H9 (cell line): ENCODE results near the gene CEP83. TPM values are rescaled to one million over a fixed set of nuclear protein-coding genes. Genes with fewer than 3 reads are reported as not detected.
A peak's percentile ranks its signal among the peaks of the same experiment; 100 is the strongest.

Experiments
- DNase-seq: peaks from one replicate; pipeline ENCODE4 v3.0.0-alpha.2; 2017
- H2AFZ ChIP-seq: one replicate; pipeline ENCODE4 v1.6.1; 2013; ENCODE audit warnings: mild to moderate bottlenecking, low read length, control low read depth, moderate library complexity
- H2AK5ac ChIP-seq: 2 replicates; pipeline ENCODE4 v1.6.1; 2013; ENCODE audit warnings: low read length, control low read depth, mixed read lengths; ENCODE audit not compliant: insufficient read length
- H2BK120ac ChIP-seq: one replicate; pipeline ENCODE4 v1.6.1; 2013; ENCODE audit warnings: low read depth, mild to moderate bottlenecking, low read length, control low read depth, inconsistent platforms; ENCODE audit not compliant: poor library complexity, severe bottlenecking
- H2BK12ac ChIP-seq: 2 replicates; pipeline ENCODE4 v1.6.1; 2013; ENCODE audit warnings: low read length, control low read depth, mixed read lengths, low read depth; ENCODE audit not compliant: insufficient read length
- H2BK15ac ChIP-seq: 2 replicates; pipeline ENCODE4 v1.6.1; 2013; ENCODE audit warnings: low read depth, low read length, control low read depth
- H2BK20ac ChIP-seq: one replicate; pipeline ENCODE4 v1.6.1; 2013; ENCODE audit warnings: low read depth, mild to moderate bottlenecking, low read length, control low read depth, inconsistent platforms; ENCODE audit not compliant: poor library complexity, severe bottlenecking
- H2BK5ac ChIP-seq: 2 replicates; pipeline ENCODE4 v1.6.1; 2013; ENCODE audit warnings: low read length, control low read depth, mixed read lengths; ENCODE audit not compliant: insufficient read length
- H3K14ac ChIP-seq: 2 replicates; pipeline ENCODE4 v1.6.1; 2013; ENCODE audit warnings: low read length, control low read depth; ENCODE audit not compliant: insufficient read depth
- H3K18ac ChIP-seq: 2 replicates; pipeline ENCODE4 v1.6.1; 2013; ENCODE audit warnings: low read depth, mild to moderate bottlenecking, mixed read lengths, low read length, control low read depth; ENCODE audit not compliant: insufficient read length
- H3K23ac ChIP-seq: 2 replicates; pipeline ENCODE4 v1.6.1; 2013; ENCODE audit warnings: low read length, control low read depth, mixed read lengths, low read depth; ENCODE audit not compliant: insufficient read length
- H3K23me2 ChIP-seq: 2 replicates; pipeline ENCODE4 v1.6.1; 2013; ENCODE audit warnings: low read depth, mild to moderate bottlenecking, mixed read lengths, low read length, control low read depth; ENCODE audit not compliant: insufficient read length, poor library complexity, severe bottlenecking
- H3K27ac ChIP-seq: 2 replicates; pipeline ENCODE4 v1.5.1; 2013; ENCODE audit warnings: low read length, control low read depth, mixed read lengths, low read depth; ENCODE audit not compliant: insufficient read length
- H3K27me3 ChIP-seq: 2 replicates; pipeline ENCODE4 v1.6.1; 2013; ENCODE audit warnings: low read length, control low read depth, inconsistent platforms; ENCODE audit not compliant: insufficient read depth
- H3K4ac ChIP-seq: 2 replicates; pipeline ENCODE4 v1.6.1; 2013; ENCODE audit warnings: low read depth, mild to moderate bottlenecking, control low read depth, inconsistent platforms, low read length, moderate library complexity
- H3K4me1 ChIP-seq: 2 replicates; pipeline ENCODE4 v1.6.1; 2013; ENCODE audit warnings: low read length, control low read depth, inconsistent platforms; ENCODE audit not compliant: insufficient read depth
- H3K4me2 ChIP-seq: 2 replicates; pipeline ENCODE4 v1.6.1; 2013; ENCODE audit warnings: low read length, control low read depth, mixed read lengths; ENCODE audit not compliant: insufficient read length, insufficient read depth
- H3K56ac ChIP-seq: 2 replicates; pipeline ENCODE4 v1.6.1; 2013; ENCODE audit warnings: low read depth, mild to moderate bottlenecking, mixed read lengths, low read length, control low read depth; ENCODE audit not compliant: insufficient read length
- H3K79me1 ChIP-seq: 2 replicates; pipeline ENCODE4 v1.6.1; 2013; ENCODE audit warnings: low read depth, mild to moderate bottlenecking, moderate library complexity, low read length, control low read depth, inconsistent platforms; ENCODE audit not compliant: insufficient read depth, poor library complexity, severe bottlenecking
- H3K79me2 ChIP-seq: 2 replicates; pipeline ENCODE4 v1.6.1; 2013; ENCODE audit warnings: low read length, control low read depth, inconsistent platforms; ENCODE audit not compliant: insufficient read depth
- H3K9ac ChIP-seq: 2 replicates; pipeline ENCODE4 v1.6.1; 2013; ENCODE audit warnings: low read length, control low read depth, mixed read lengths; ENCODE audit not compliant: insufficient read length; ENCODE audit errors: extremely low read depth
- H3K9me3 ChIP-seq: one replicate; pipeline ENCODE4 v1.6.1; 2013; ENCODE audit warnings: low read depth, low read length, inconsistent platforms; ENCODE audit not compliant: control insufficient read depth
- H3T11ph ChIP-seq: one replicate; pipeline ENCODE4 v1.6.1; 2013; ENCODE audit warnings: mild to moderate bottlenecking, low read length, control low read depth, inconsistent platforms
- H4K20me1 ChIP-seq: one replicate; pipeline ENCODE4 v1.6.1; 2013; ENCODE audit not compliant: control insufficient read depth, insufficient read length, insufficient read depth
- H4K5ac ChIP-seq: 2 replicates; pipeline ENCODE4 v1.6.1; 2013; ENCODE audit warnings: low read depth, mild to moderate bottlenecking, mixed read lengths, low read length, control low read depth; ENCODE audit not compliant: insufficient read length
- H4K8ac ChIP-seq: replicated peaks from 2 replicates; pipeline ENCODE4 v1.6.1; 2013; ENCODE audit warnings: low read length, control low read depth, mixed read lengths, low read depth; ENCODE audit not compliant: insufficient read length
- H4K91ac ChIP-seq: 2 replicates; pipeline ENCODE4 v1.6.1; 2013; ENCODE audit warnings: low read depth, mild to moderate bottlenecking, moderate library complexity, mixed read lengths, low read length, control low read depth; ENCODE audit not compliant: insufficient read length
- H3K27ac Mint-ChIP-seq, 3 experiments: 2 replicates in 2 of 3; 3 replicates in 1 of 3; pipeline ENCODE4 v1.8.0; 2020 to 2021; ENCODE audit warnings: mixed read lengths in 3 of 3, mild to moderate bottlenecking in 1 of 3, moderate library complexity in 1 of 3
- H3K27me3 Mint-ChIP-seq: 2 replicates; pipeline ENCODE4 v1.8.0; 2021; ENCODE audit warnings: low read depth, mild to moderate bottlenecking, moderate library complexity, mixed read lengths
- H3K36me3 Mint-ChIP-seq, 3 experiments: 2 replicates in 2 of 3; 3 replicates in 1 of 3; pipeline ENCODE4 v1.8.0; 2020 to 2021; ENCODE audit warnings: low read depth in 3 of 3, mixed read lengths in 3 of 3; ENCODE audit not compliant: insufficient read depth in 1 of 3
- H3K4me1 Mint-ChIP-seq, 2 experiments: 2 replicates each; pipeline ENCODE4 v1.8.0; 2020; ENCODE audit warnings: mixed read lengths in 2 of 2
- H3K4me3 Mint-ChIP-seq, 2 experiments: 2 replicates in 1 of 2; 3 replicates in 1 of 2; pipeline ENCODE4 v1.8.0; 2020 to 2021; ENCODE audit warnings: mild to moderate bottlenecking in 2 of 2, mixed read lengths in 2 of 2, moderate library complexity in 1 of 2
- H3K9me3 Mint-ChIP-seq, 2 experiments: 2 replicates in 1 of 2; 3 replicates in 1 of 2; pipeline ENCODE4 v1.8.0; 2020; ENCODE audit warnings: mild to moderate bottlenecking in 2 of 2, mixed read lengths in 2 of 2, moderate library complexity in 1 of 2
- WGBS: extraction: QIAGEN DNeasy Blood & Tissue Kit; methylation state at CpG from one replicate; pipeline ENCODE4 v1.1.7; 2013; ENCODE audit warnings: missing lambda C conversion rate, low lambda C conversion rate, mixed read lengths; ENCODE audit not compliant: insufficient read length; ENCODE audit errors: extremely low coverage; 5-methylcytosine and 5-hydroxymethylcytosine counted together
- total RNA-seq: library from RNA; stranded (reverse); gene quantifications from 2 replicates; pipeline ENCODE4 v1.2.1, GENCODE V29; 2021
- TF ChIP-seq, protein P1 (sequence below): fragments of 200-600 bp; sonication (generic); conservative IDR thresholded peaks from 3 replicates; pipeline ENCODE4 v1.8.0; 2021; ENCODE audit warnings: antibody characterized with exemption, mild to moderate bottlenecking

Gene CEP83
- total RNA-seq, 1 experiment from 2014 or later = 26.5 TPM

- Histone ChIP-seq H3K4me1 (no peaks in the 10 kb centered on the region), H3K9me3 (no peaks in the 10 kb centered on the region), H3K14ac (peak overlapping the region; percentile 88), H2BK15ac (no peak overlapping the region), H3K56ac (no peak overlapping the region), H4K8ac (no peak overlapping the region), H3K18ac (peak overlapping the region; percentile 80), H4K20me1 (no peaks in the 10 kb centered on the region), H3K27ac (no peak overlapping the region), H2BK5ac (no peak overlapping the region), H2AFZ (no peak overlapping the region), H3K27me3 (no peaks in the 10 kb centered on the region), H3K23me2 (peaks cover 15% of the 10 kb centered on the region), H3K9ac (peak overlapping the region; percentile 53), H3K4me2 (peak overlapping the region; percentile 78), H3K4ac (no peak overlapping the region), H2BK12ac (no peak overlapping the region), H4K5ac (no peak overlapping the region), H4K91ac (no peak overlapping the region), H3T11ph (no peak overlapping the region), H2BK20ac (no peak overlapping the region), H3K79me1 (peaks cover 2% of the 10 kb centered on the region), H3K79me2 (peaks cover 2% of the 10 kb centered on the region; the same call in 1 of the 2 replicates), H2AK5ac (no peak overlapping the region), H2BK120ac (peak overlapping the region; percentile 78), H3K23ac (no peak overlapping the region)
- Mint-ChIP-seq H3K9me3 (no peaks in the 10 kb centered on the region; a peak in 1 of 5 replicates), H3K27ac (peak overlapping the region in 2 of 3 experiments; percentile 7 to 85; a peak in 3 of 7 replicates), H3K27me3 (peaks cover 4% of the 10 kb centered on the region; the same call in 1 of the 2 replicates), H3K4me1 (peaks cover 13 to 21% of the 10 kb centered on the region in 2 experiments), H3K4me3 (peak overlapping the region; percentile 93 to 94), H3K36me3 (peaks cover 11 to 29% (median 18%) of the 10 kb centered on the region in 3 experiments)
- WGBS = no CpG with 5 or more reads among the region's 23 CpGs
- TF ChIP-seq, protein P1, sequence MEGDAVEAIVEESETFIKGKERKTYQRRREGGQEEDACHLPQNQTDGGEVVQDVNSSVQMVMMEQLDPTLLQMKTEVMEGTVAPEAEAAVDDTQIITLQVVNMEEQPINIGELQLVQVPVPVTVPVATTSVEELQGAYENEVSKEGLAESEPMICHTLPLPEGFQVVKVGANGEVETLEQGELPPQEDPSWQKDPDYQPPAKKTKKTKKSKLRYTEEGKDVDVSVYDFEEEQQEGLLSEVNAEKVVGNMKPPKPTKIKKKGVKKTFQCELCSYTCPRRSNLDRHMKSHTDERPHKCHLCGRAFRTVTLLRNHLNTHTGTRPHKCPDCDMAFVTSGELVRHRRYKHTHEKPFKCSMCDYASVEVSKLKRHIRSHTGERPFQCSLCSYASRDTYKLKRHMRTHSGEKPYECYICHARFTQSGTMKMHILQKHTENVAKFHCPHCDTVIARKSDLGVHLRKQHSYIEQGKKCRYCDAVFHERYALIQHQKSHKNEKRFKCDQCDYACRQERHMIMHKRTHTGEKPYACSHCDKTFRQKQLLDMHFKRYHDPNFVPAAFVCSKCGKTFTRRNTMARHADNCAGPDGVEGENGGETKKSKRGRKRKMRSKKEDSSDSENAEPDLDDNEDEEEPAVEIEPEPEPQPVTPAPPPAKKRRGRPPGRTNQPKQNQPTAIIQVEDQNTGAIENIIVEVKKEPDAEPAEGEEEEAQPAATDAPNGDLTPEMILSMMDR = no peak
- no peak for DNase-seq
Measured at GRCh38 chr12:94458877-94459727, 565 bp downstream of the CEP83 start.
